ENCODE data around the gene GSE1.
A peak's percentile ranks its signal among the peaks of the same experiment; 100 is the strongest.

Gene GSE1

DNA sequence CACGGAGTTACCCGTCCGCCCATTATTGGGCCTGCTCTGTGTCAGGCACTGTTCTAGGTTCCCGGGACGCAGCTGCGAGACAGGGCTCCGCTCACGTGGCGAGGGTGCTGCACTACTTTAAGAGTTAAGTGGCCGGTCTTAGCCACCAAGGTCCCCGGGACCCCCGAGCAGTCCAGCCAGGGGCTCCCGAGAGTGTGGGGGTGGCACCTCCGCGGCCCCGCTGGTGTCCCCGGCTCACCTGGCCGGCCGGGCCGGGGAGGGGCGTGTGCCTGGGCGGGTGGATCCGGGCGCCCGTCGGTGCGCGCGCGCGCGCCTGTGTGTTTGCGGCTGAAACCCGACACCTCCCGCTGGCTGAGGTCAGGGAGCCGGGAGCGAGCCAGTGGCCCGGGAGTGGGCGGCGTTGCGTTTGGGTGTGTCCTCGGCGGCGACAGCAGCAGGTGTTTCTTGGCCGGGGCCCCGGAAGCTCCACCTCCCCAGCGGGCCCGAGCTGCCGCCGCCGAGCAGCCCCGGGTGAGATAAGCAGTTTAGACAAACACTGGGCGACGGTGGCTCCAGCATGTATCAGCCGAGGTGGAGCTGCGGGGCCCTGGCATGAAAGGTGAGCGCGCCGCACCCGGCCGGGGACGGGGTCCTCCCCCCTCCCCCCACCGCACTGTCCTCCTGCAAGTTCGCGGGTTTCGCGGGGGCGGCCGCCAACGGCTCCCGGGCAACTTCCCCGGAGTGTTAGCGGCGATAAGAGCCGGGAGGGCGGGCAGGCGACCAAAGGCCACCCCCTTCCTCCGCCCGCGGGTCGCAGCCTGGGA is at the start of gene GSE1:
Gene GSE1, plus strand, starts transcription at position 522 of the 803 bp plus-strand sequence. Its CDS starts 70 bp downstream, at position 592.
- peak; percentile 83 for DNase-seq

DNA sequence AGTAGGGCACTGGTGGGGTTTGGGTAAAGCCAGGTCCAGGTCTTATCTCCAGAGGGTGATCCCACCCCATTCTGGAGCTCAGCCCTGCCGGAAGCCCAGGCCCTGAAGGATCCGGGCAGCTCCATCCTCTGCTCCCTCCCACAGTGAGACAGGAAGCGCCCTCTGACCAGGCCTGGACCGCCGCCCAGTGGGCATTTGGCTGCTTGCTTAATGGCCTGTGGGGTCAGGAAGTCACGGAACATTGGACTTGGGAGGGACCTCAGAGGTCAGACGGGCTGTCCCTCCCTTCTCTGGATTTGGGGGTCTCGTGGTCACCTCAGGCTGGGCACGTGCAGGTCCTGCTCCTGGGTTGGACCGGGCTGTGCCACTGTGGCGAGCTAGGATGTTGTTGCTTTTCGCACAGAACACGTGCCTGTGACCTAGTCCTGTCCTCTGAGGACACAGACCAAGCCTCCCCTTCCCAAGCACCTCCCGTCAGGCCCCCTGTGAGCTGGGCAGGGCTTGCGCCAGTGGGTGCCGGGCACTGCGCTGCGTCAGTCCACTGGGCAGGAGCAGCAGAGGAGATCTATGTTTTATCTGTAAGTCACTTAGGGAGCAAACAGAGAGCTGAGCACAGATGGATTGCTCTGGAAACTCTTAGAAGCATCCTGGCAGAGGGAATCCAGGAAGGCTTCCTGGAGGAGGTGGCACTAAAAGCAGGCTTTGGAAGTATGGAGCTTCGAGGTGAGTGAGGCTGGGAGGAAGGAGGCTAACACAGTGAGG is 49.4 kb upstream of the GSE1 start:
- no peak for DNase-seq

- DNase-seq: no peak
Measured at GRCh38 chr16:85564277-85565051, 48.7 kb upstream of the GSE1 start.

- no peak for DNase-seq
Measured at GRCh38 chr16:85565340-85565739, 47.8 kb upstream of the GSE1 start.

- DNase-seq: no peak
Measured at GRCh38 chr16:85565801-85566526, 47.2 kb upstream of the GSE1 start.

- DNase-seq: no peak
Measured at GRCh38 chr16:85566561-85567100, 46.5 kb upstream of the GSE1 start.

DNA sequence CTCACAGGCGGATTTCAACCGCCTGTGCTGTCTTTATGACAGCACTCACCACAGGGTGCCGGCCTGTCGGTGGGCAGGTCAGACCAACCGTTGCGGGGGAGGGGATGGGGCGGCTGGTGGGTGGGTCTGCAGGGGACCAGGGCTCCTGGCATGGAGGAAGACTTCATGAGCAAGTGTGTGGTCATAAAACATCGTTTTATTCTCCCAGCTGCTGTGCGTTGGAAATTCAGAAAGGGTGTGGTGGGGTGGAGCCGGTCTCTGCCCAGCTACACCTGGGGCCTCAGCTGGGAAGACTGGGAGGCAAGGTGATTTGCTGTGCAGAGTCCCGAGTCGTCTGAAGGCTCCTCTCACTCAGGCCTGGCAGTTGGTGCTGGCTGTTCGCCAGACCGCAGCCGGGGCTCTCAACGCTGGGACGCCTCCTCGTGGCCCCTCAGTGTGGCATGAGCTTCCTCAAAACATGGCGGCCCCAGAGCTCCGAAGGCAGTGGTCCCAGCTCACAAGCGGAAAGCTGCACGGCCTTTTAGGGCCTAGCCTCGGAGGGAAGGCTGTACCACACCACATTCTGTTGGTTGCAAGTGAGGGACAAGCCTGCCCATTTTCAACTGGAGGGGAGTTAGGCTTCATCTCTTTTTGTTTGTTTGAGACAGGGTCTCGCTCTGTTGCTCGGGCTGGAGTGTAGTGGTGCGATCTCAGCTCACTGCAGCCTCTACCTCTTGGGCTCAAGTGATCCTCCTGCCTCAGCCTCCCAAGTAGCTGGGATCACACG is 45.8 kb upstream of the GSE1 start:
- DNase-seq: no peak

- no peak for DNase-seq
Measured at GRCh38 chr16:85567935-85568334, 45.2 kb upstream of the GSE1 start.

GRCh38 chr16:85568519-85568918 is 44.6 kb upstream of the GSE1 start:
- no peak for DNase-seq

GRCh38 chr16:85569039-85569614 is 44.0 kb upstream of the GSE1 start:
- no peak for DNase-seq

DNA sequence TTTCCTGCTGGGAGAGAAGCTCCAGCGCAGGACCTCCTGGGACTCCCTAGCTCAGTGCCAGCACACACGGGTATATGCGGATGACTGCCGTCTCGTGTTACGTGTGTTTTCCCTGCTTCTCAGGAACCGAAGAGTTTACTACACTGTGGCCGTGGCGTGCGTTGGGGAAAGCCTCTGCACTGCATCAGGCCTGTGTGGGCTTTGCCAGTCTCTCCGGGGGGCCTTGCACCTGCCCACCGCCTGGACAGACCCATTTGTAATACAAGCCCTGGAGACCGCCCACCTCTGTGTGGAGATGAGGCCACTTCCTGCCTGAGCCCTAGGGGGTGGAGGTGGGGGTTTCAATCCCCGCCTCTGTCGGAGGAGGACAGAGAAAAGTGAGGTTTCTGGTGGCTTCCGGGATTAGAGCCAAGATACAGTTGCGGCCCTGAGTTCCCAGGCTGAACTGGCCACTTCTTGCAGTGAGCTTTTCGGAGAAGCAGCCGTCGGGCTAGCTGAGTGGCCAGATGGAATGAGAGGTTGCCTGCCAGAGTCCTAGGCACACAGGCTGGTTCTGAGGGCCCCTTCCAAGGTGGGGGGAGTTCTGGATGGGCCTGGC is 43.4 kb upstream of the GSE1 start:
- DNase-seq: peak; percentile 76

DNA sequence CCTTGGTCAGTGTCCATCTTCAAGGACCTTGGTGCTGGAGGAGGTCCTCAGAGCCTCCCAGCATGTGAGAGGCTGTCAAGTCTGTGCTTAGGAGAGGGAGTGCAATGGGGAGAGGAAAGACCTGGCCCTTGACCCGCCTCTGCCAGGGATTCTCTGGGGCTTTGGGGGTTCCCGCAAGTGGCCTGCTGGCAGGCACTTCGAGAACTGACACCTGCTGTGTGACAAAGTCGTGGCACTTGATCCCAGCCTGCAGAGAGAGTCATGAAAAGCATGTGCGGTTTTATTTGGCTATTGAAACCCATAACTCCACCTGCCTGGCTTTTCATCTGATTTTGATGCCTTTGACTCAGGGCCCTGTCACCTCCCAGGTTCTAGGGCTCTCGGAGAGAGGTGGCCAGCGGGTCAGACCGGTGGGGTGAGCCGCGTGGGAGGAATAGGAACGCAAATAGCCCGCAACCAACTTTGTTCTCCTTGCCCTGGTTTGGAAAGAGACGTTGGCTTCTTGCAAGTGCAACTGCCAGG is 42.8 kb upstream of the GSE1 start:
- DNase-seq: no peak

DNA sequence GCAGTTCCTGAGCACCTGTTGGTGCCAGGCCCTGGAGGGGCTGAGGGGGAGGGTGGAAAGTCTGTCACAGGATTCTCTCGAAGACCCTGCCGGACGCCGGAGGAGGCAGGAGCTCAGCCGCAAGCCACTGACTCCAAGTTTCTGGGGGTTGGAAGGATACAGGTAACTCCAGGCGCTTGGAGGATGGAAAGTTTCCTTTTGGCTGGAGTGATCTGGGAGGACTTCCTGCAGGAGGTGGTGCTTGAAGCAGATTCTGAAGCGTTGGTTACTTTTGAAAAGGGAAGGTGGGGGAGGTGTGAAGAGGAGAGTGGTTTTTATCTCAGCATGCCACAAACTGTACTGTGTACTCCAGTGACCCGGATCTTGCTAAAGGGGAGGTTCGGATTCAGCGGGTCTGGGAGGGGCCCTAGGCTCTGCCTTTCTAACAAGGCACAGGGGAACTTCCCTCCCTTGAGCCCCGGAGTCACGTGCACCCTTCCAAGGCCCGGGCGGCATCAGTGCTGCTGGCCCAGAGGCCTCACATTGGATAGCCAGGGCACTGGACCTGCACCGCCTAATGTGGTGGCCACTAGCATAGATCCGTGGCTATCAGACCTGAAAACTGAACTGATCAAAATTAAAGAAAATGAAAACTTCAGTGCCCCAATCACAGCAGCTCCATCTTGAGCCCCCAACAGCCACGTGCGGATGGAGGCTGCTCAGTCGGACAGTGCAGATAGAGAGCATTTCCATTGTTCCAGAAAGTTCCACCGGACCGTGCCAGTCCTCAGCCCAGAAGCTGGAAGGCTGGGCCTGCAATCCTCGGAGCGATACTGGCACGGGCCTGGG is 42.2 kb upstream of the GSE1 start:
- DNase-seq: no peak

DNA sequence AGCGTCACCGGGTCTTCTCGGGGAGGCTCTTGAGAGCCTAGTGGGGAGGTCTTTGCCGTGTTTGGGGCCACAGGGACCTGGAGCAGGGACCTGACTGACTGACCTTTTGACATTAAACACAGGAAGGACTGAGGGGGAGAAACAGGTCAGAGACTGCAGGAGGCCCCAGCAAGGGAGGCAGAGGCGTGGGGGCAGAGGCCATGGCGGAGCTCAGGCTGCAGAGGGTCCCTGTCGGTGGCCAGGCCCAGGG is 41.6 kb upstream of the GSE1 start:
- DNase-seq: no peak

DNA sequence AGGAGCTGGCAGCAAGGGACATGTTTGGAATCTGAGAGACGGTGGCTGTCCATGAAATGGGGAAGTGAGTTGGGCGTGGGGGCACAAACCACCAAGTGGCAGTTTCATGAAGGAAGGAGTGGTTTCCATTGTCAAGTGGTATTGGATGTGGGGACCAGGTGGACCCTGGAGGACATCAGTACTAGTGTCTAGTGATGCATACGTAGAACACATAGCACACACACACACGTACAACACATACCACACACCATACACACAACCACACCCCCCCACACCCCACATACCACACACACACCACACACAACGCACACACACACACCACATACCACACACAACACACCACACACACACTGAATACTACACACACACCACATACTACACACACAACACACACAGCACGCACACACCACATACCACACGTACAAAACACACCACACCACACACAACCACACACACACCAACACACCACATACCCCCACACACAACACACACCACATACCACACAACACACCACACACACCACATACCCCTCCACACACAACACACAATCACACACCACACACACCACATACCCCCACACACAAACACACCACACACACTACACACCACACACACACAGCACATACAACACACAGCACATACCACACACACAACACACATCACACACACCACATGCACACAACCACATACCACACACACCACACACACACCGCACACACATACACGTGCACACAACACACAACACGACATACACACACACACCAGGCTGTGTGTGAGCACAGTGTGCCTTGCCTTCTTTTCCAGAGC is 41.1 kb upstream of the GSE1 start:
- no peak for DNase-seq

DNA sequence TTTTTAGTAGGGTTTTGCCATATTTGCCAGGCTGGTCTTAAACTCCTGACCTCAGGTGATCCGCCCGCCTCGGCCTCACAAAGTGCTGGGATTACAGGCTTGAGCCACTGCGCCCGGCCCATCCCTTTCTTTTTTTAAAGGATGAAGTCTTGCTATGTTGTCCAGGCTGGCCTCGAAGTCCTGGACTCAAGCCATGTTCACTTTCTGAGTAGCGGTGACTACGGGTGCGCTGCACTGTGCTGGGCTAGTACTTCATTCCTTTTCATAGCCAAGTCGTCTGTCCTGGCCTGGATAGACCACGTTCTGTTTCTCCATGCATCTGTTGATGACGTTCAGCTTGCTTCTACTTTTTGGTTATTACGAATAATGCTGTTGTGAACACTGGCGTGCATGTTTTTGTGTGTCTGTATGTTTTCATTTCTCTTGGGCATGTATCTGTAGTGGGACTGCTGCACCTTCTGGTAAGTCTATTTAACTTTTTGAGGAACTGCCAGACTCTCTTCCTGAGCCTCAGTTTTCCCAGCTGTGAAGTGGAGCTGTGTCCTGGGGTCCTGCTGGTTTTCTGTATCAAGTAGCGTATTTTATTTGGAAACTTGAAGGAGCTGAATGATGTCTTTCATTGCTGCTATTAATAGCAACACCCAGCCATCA is 40.0 kb upstream of the GSE1 start:
- no peak for DNase-seq

- DNase-seq: peak; percentile 71
Measured at GRCh38 chr16:85573696-85574641, 39.2 kb upstream of the GSE1 start.
